ENCODE measurements around the gene MDFIC. TPM values are rescaled to one million over a fixed set of nuclear protein-coding genes. Genes with fewer than 3 reads are reported as not detected.

Gene MDFIC, protein sequence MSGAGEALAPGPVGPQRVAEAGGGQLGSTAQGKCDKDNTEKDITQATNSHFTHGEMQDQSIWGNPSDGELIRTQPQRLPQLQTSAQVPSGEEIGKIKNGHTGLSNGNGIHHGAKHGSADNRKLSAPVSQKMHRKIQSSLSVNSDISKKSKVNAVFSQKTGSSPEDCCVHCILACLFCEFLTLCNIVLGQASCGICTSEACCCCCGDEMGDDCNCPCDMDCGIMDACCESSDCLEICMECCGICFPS
- total RNA-seq (2014; rRNA removed; shearing (Covaris generic)) (5.2 and 9.8 TPM in 2 replicates), polyA plus RNA-seq (2016; fragmentation: Nextera tagmentation; extraction: Ambion mirVana) (3.0 and 4.2 TPM in 2 replicates)
- long read RNA-seq, partial matches to known transcripts = 0 of 2 reads
- long read RNA-seq, other reads (novel, unspliced or antisense) = 2 of 2 reads

DNA sequence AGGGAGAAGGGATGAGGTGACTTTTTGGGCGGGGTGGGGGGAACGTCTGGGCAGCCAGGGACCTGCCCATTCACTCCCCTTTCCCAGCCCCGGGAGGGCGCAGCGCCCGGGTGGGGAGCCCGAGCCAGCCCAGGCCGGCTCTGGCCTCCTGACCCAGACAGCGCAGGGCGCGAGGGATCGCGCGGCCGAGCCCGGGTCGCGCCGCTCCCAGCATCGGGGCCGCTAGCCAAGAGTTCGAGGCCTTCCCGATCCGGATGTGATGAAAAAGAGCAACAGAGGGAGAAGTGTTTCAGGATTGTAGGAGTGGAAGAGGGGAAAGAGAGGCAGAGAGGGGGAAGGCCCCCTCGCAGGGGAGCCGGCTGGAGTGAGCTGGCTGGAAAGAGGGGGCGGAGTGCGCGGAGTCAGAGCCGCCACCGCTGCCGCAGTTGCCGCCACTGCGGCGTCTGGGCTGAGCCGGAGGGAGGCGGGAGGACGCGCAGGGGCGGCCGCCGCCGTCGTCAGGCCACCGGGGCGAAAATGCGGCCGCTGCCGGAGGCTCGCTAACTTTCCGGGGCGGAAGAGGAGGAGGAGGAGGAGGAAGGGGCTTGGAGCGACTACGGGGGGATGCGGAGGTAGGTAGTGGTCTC lies at the start of gene MDFIC:
Gene MDFIC (plus strand): TSS at position 69 of the 626 bp plus-strand sequence. CDS start 940 bp downstream, outside the sequence.
- peak within 1 kb of the TSS; percentile 88; the same call in 1 of the 2 replicates for H3K27ac Mint-ChIP-seq
- H3K27me3 Mint-ChIP-seq (ENCODE audit: insufficient read depth, low read depth, poor library complexity) = peaks cover 2% of the 10 kb centered on the region
- no peaks in the 10 kb centered on the region for H3K36me3 ChIP-seq (ENCODE audit: insufficient read depth)

DNA sequence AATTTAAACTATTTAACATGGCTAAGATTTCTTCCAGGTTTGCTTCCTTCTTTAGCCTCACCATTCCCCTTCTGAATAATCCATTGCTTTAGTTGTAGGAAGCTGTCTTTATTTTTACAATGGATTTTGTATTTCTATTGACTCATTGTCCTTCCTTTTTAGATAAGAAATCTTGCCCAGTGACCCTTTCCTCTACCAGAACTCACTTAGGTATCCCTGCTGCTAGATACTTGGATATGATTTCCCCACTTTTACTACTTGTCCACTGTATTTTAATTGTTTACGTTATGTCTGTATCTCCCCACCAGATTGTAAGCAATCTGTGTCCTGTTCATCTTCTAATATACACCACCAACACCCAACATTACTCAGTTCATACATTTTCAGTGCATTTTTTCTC lies 47.7 kb upstream of the MDFIC start:
- H4K20me1 ChIP-seq (replicated peaks; ENCODE audit: insufficient read depth) = no peaks in the 10 kb centered on the region
- DNase-seq (ENCODE audit: low spot score) = no peak
- no peak overlapping the region for H3K27ac ChIP-seq (ENCODE audit: low read depth)
- H3K4me2 ChIP-seq = no peak overlapping the region
- H3F3A ChIP-seq (replicated peaks; ENCODE audit: low read depth) = no peaks in the 10 kb centered on the region
- no peaks in the 10 kb centered on the region for H3K4me1 ChIP-seq (ENCODE audit: insufficient read depth)
- no peak overlapping the region for H3K4me3 ChIP-seq
- Mint-ChIP-seq H3K36me3 (ENCODE audit: low read depth) (peaks cover 2% of the 10 kb centered on the region; the same call in 1 of the 3 replicates), H3K9me3 (peaks cover 7% of the 10 kb centered on the region; the same call in 2 of the 3 replicates), H3K4me3 (no peak overlapping the region), H3K27me3 (ENCODE audit: insufficient read depth, low read depth, poor library complexity) (peaks cover 2% of the 10 kb centered on the region), H3K4me1 (no peaks in the 10 kb centered on the region), H3K27ac (no peak overlapping the region)
- no peaks in the 10 kb centered on the region for H3K79me2 ChIP-seq (replicated peaks; ENCODE audit: insufficient read depth)
- H3K36me3 ChIP-seq (ENCODE audit: insufficient read depth) = no peaks in the 10 kb centered on the region
- no peaks in the 10 kb centered on the region for H3K27me3 ChIP-seq (ENCODE audit: insufficient read depth)
- H3K9me2 ChIP-seq (ENCODE audit: insufficient read depth) = no peaks in the 10 kb centered on the region
- ATAC-seq = no peak
- no peak overlapping the region for H2AFZ ChIP-seq
- no peak for TF ChIP-seq NANOG (IDR thresholded peaks at IDR 0.05; ENCODE audit: borderline replicate concordance)
- no peak for TF ChIP-seq JUNB (IDR thresholded peaks at IDR 0.05; ENCODE audit: unreplicated experiment)
- no peak for TF ChIP-seq EZH2phosphoT487 (IDR thresholded peaks at IDR 0.05; ENCODE audit: unreplicated experiment)
- TF ChIP-seq CREB1 (CRISPR knock-in tag; IDR thresholded peaks at IDR 0.05; ENCODE audit: low read depth) = no peak
- TF ChIP-seq ZNF114 (CRISPR knock-in tag; IDR thresholded peaks at IDR 0.05) = no peak
- TF ChIP-seq, protein P1, sequence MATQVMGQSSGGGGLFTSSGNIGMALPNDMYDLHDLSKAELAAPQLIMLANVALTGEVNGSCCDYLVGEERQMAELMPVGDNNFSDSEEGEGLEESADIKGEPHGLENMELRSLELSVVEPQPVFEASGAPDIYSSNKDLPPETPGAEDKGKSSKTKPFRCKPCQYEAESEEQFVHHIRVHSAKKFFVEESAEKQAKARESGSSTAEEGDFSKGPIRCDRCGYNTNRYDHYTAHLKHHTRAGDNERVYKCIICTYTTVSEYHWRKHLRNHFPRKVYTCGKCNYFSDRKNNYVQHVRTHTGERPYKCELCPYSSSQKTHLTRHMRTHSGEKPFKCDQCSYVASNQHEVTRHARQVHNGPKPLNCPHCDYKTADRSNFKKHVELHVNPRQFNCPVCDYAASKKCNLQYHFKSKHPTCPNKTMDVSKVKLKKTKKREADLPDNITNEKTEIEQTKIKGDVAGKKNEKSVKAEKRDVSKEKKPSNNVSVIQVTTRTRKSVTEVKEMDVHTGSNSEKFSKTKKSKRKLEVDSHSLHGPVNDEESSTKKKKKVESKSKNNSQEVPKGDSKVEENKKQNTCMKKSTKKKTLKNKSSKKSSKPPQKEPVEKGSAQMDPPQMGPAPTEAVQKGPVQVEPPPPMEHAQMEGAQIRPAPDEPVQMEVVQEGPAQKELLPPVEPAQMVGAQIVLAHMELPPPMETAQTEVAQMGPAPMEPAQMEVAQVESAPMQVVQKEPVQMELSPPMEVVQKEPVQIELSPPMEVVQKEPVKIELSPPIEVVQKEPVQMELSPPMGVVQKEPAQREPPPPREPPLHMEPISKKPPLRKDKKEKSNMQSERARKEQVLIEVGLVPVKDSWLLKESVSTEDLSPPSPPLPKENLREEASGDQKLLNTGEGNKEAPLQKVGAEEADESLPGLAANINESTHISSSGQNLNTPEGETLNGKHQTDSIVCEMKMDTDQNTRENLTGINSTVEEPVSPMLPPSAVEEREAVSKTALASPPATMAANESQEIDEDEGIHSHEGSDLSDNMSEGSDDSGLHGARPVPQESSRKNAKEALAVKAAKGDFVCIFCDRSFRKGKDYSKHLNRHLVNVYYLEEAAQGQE (IDR thresholded peaks at IDR 0.05; ENCODE audit: unreplicated experiment) = no peak

More for the DNA sequence above, at the start of gene MDFIC:
- peaks cover 23% of the 10 kb centered on the region for H3K27me3 ChIP-seq (ENCODE audit: insufficient read depth)
- H3K4me1 ChIP-seq (ENCODE audit: insufficient read depth) = peaks cover 16% of the 10 kb centered on the region
- H3K9me2 ChIP-seq (ENCODE audit: insufficient read depth) = no peaks in the 10 kb centered on the region
- no peaks in the 10 kb centered on the region for H3K36me3 Mint-ChIP-seq (ENCODE audit: low read depth)
- TF ChIP-seq POLR2AphosphoS5 (IDR thresholded peaks at IDR 0.05; ENCODE audit: low read depth) (peak; percentile 24; the same call in 1 of the 2 replicates), EZH2 (IDR thresholded peaks at IDR 0.05; ENCODE audit: low read depth, unreplicated experiment) (no peak), EZH2phosphoT487 (IDR thresholded peaks at IDR 0.05; ENCODE audit: unreplicated experiment) (no peak), JUNB (IDR thresholded peaks at IDR 0.05; ENCODE audit: unreplicated experiment) (no peak), ZNF331 (CRISPR knock-in tag; IDR thresholded peaks at IDR 0.05; ENCODE audit: low read depth) (no peak), ZNF114 (CRISPR knock-in tag; IDR thresholded peaks at IDR 0.05) (no peak)
- TF ChIP-seq, protein P2, sequence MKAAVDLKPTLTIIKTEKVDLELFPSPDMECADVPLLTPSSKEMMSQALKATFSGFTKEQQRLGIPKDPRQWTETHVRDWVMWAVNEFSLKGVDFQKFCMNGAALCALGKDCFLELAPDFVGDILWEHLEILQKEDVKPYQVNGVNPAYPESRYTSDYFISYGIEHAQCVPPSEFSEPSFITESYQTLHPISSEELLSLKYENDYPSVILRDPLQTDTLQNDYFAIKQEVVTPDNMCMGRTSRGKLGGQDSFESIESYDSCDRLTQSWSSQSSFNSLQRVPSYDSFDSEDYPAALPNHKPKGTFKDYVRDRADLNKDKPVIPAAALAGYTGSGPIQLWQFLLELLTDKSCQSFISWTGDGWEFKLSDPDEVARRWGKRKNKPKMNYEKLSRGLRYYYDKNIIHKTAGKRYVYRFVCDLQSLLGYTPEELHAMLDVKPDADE (IDR thresholded peaks at IDR 0.05) = no peak
- TF ChIP-seq, protein P1 (IDR thresholded peaks at IDR 0.05; ENCODE audit: unreplicated experiment) = no peak
- DNase-seq (ENCODE audit: low spot score) = peak; percentile 59
- ATAC-seq = peak; percentile 91
- H3K4me3 Mint-ChIP-seq = peak within 1 kb of the TSS; percentile 88
- H3K4me3 ChIP-seq = peak within 1 kb of the TSS; percentile 81
- no peak within 1 kb of the TSS for H3K27ac ChIP-seq (ENCODE audit: low read depth)
- H4K20me1 ChIP-seq (replicated peaks; ENCODE audit: insufficient read depth) = no peaks in the 10 kb centered on the region
- peak within 1 kb of the TSS; percentile 95 for H2AFZ ChIP-seq
- H3K4me1 Mint-ChIP-seq = peaks cover 30% of the 10 kb centered on the region
- no peaks in the 10 kb centered on the region for H3F3A ChIP-seq (replicated peaks; ENCODE audit: low read depth)
- peak within 1 kb of the TSS; percentile 84 for H3K4me2 ChIP-seq
- H3K9me3 Mint-ChIP-seq = no peaks in the 10 kb centered on the region
- no peaks in the 10 kb centered on the region for H3K79me2 ChIP-seq (replicated peaks; ENCODE audit: insufficient read depth)
